H1 (cell line): Measurements from ENCODE around the gene MAOB. TPM values are rescaled to one million over a fixed set of nuclear protein-coding genes. Genes with fewer than 3 reads are reported as not detected.

Experiments
- CTCF ChIA-PET: fragments of 300-600 bp; sonication (Branson Sonifier 250); formaldehyde crosslinking; loops from one replicate; lab custom pipeline; 2021; ENCODE audit not compliant: partially characterized antibody; lab: Charles Lee
- POLR2A ChIA-PET: fragments of 300-600 bp; sonication (Branson Sonifier 250); formaldehyde crosslinking; loops from one replicate; lab custom pipeline; 2021; ENCODE audit warnings: inconsistent platforms; ENCODE audit not compliant: partially characterized antibody; lab: Charles Lee
- DNase-seq, 2 experiments: peaks; one replicate each; pipeline versions ENCODE4 v3.0.0 to v3.0.0-alpha.2; 2010 to 2022; ENCODE audit warnings: low spot score in 2 of 2, low read depth in 1 of 2, mixed read lengths in 1 of 2
- FAIRE-seq: peaks from 2 replicates; lab custom pipeline; 2011; peaks lifted over from hg19 to GRCh38; lab: Jason Lieb, UNC
- H2AFZ ChIP-seq: 2 replicates; pipeline ENCODE4 v1.8.1; 2012; ENCODE audit warnings: low read length, inconsistent platforms
- H2AK5ac ChIP-seq: 2 replicates; pipeline ENCODE4 v1.6.1; 2013; ENCODE audit warnings: low read depth, low read length
- H2BK120ac ChIP-seq: replicated peaks from 2 replicates; pipeline ENCODE3; 2013; ENCODE audit warnings: low read depth, low read length, inconsistent platforms
- H2BK12ac ChIP-seq: 2 replicates; pipeline ENCODE4 v1.6.1; 2013; ENCODE audit warnings: low read depth, low read length
- H2BK15ac ChIP-seq: 2 replicates; pipeline ENCODE4 v1.6.1; 2013; ENCODE audit warnings: low read length
- H2BK20ac ChIP-seq: 2 replicates; pipeline ENCODE4 v1.6.1; 2013; ENCODE audit warnings: low read length
- H2BK5ac ChIP-seq: 2 replicates; pipeline ENCODE4 v1.6.1; 2013; ENCODE audit warnings: low read depth, low read length
- H3K14ac ChIP-seq: 2 replicates; pipeline ENCODE4 v1.6.1; 2013; ENCODE audit warnings: inconsistent platforms; ENCODE audit not compliant: insufficient read length
- H3K18ac ChIP-seq: 2 replicates; pipeline ENCODE4 v1.6.1; 2013; ENCODE audit warnings: low read length; ENCODE audit errors: extremely low read depth
- H3K23ac ChIP-seq: 2 replicates; pipeline ENCODE4 v1.6.1; 2013; ENCODE audit warnings: inconsistent platforms; ENCODE audit not compliant: insufficient read length
- H3K23me2 ChIP-seq: 2 replicates; pipeline ENCODE4 v1.6.1; 2013; ENCODE audit warnings: low read depth, low read length
- H3K27ac ChIP-seq: 2 replicates; pipeline ENCODE4 v1.6.1; 2011; ENCODE audit warnings: low read depth, low read length, inconsistent platforms
- H3K27me3 ChIP-seq, 4 experiments: replicated peaks in 1 of 4; 1 replicate in 1 of 4; 2 replicates in 3 of 4; pipeline versions ENCODE4 v1.6.1 to v1.8.1; 2011 to 2013; ENCODE audit warnings: low read length in 3 of 4, mild to moderate bottlenecking in 3 of 4, inconsistent platforms in 2 of 4, mixed read lengths in 2 of 4, moderate library complexity in 1 of 4; ENCODE audit not compliant: control insufficient read depth in 3 of 4, insufficient read depth in 3 of 4; ENCODE audit errors: extremely low read depth in 1 of 4
- H3K36me3 ChIP-seq, 4 experiments: 2 replicates each; pipeline versions ENCODE4 v1.6.1 to v1.8.1; 2011 to 2013; ENCODE audit warnings: mild to moderate bottlenecking in 4 of 4, low read length in 3 of 4, moderate library complexity in 2 of 4, control low read depth in 1 of 4, inconsistent platforms in 1 of 4; ENCODE audit not compliant: insufficient read depth in 4 of 4, control insufficient read depth in 2 of 4
- H3K4ac ChIP-seq: replicated peaks from 2 replicates; pipeline ENCODE3; 2013; ENCODE audit warnings: low read length, low read depth, mixed read lengths, inconsistent platforms; ENCODE audit not compliant: insufficient read length
- H3K4me1 ChIP-seq, 4 experiments: replicated peaks in 1 of 4; 1 replicate in 1 of 4; 2 replicates in 3 of 4; pipeline versions ENCODE4 v1.6.1 to v1.8.1; 2011 to 2013; ENCODE audit warnings: low read length in 3 of 4, inconsistent platforms in 2 of 4, mixed read lengths in 1 of 4; ENCODE audit not compliant: insufficient read depth in 4 of 4, control insufficient read depth in 3 of 4
- H3K4me2 ChIP-seq, 2 experiments: 2 replicates each; pipeline versions ENCODE4 v1.6.1 to v1.8.1; 2011 to 2013; ENCODE audit warnings: low read depth in 2 of 2, low read length in 2 of 2, control low read depth in 1 of 2, inconsistent platforms in 1 of 2, mild to moderate bottlenecking in 1 of 2; ENCODE audit not compliant: insufficient read depth in 1 of 2
- H3K4me3 ChIP-seq, 4 experiments: fragments of 200-600, 300-600 bp in 1 of 4; sonication (generic), shearing (Covaris generic), sonication (Bioruptor Twin) in 1 of 4; 2 replicates each; pipeline versions ENCODE4 v1.5.1 to v1.8.1; 2011 to 2016; ENCODE audit warnings: low read length in 4 of 4, low read depth in 3 of 4, control low read depth in 2 of 4, inconsistent platforms in 2 of 4, mild to moderate bottlenecking in 2 of 4, mixed read lengths in 1 of 4, moderate library complexity in 1 of 4; ENCODE audit not compliant: insufficient read depth in 2 of 4; ENCODE audit errors: extremely low read depth in 1 of 4
- H3K56ac ChIP-seq: replicated peaks from 2 replicates; pipeline ENCODE3; 2013; ENCODE audit warnings: low read depth, mild to moderate bottlenecking, mixed read lengths, low read length, inconsistent platforms; ENCODE audit not compliant: insufficient read length
- H3K79me1 ChIP-seq: 2 replicates; pipeline ENCODE4 v1.6.1; 2013; ENCODE audit warnings: low read depth, low read length, control low read depth
- H3K79me2 ChIP-seq, 2 experiments: 2 replicates each; pipeline versions ENCODE4 v1.6.1 to v1.8.1; 2012 to 2013; ENCODE audit warnings: low read length in 2 of 2, mild to moderate bottlenecking in 2 of 2, inconsistent platforms in 1 of 2; ENCODE audit not compliant: insufficient read depth in 2 of 2, control insufficient read depth in 1 of 2
- H3K9ac ChIP-seq, 4 experiments: replicated peaks in 1 of 4; 1 replicate in 1 of 4; 2 replicates in 3 of 4; pipeline versions ENCODE4 v1.6.1 to v1.8.1; 2011 to 2013; ENCODE audit warnings: low read depth in 3 of 4, low read length in 3 of 4, control low read depth in 2 of 4, mild to moderate bottlenecking in 2 of 4, moderate library complexity in 2 of 4, inconsistent platforms in 1 of 4; ENCODE audit errors: extremely low read depth in 1 of 4
- H3K9me3 ChIP-seq, 2 experiments: 2 replicates each; pipeline versions ENCODE4 v1.6.1 to v1.8.1; 2012 to 2013; ENCODE audit warnings: mild to moderate bottlenecking in 2 of 2, moderate library complexity in 2 of 2, control low read depth in 1 of 2, inconsistent platforms in 1 of 2, low read depth in 1 of 2, low read length in 1 of 2, mixed read lengths in 1 of 2; ENCODE audit not compliant: insufficient read depth in 2 of 2
- H4K20me1 ChIP-seq, 2 experiments: replicated peaks in 1 of 2; 2 replicates each; pipeline versions ENCODE3 to v1.8.1; 2011 to 2013; ENCODE audit warnings: inconsistent platforms in 2 of 2, low read length in 2 of 2, mild to moderate bottlenecking in 1 of 2; ENCODE audit not compliant: insufficient read depth in 2 of 2, control insufficient read depth in 1 of 2
- H4K5ac ChIP-seq: 2 replicates; pipeline ENCODE4 v1.6.1; 2013; ENCODE audit warnings: low read length, low read depth, mixed read lengths, inconsistent platforms; ENCODE audit not compliant: insufficient read length
- H4K8ac ChIP-seq: 2 replicates; pipeline ENCODE4 v1.8.0; 2013; ENCODE audit warnings: mild to moderate bottlenecking, moderate library complexity, low read length, inconsistent platforms; ENCODE audit not compliant: insufficient read depth; ENCODE audit errors: extremely low read depth
- H4K91ac ChIP-seq: replicated peaks from 2 replicates; pipeline ENCODE3; 2013; ENCODE audit warnings: low read length, mixed read lengths, inconsistent platforms; ENCODE audit not compliant: insufficient read length
- TAF1 ChIP-seq: IDR thresholded peaks from 2 replicates; pipeline ENCODE4 v1.6.1; 2011; ENCODE audit warnings: mild to moderate bottlenecking, low read depth, low read length
- WGBS, 2 experiments: shearing (Covaris generic) in 1 of 2; methylation state at CpG; one replicate each; pipeline versions ENCODE4 v1.1.6 to v1.1.7; 2013 to 2015; ENCODE audit warnings: low lambda C conversion rate in 2 of 2, mixed read lengths in 2 of 2, inconsistent platforms in 1 of 2, low coverage in 1 of 2, missing lambda C conversion rate in 1 of 2; ENCODE audit not compliant: insufficient replicate concordance in 2 of 2, insufficient coverage in 1 of 2, insufficient read length in 1 of 2; ENCODE audit errors: extremely low coverage in 1 of 2, missing lambda C conversion rate in 1 of 2; 5-methylcytosine and 5-hydroxymethylcytosine counted together
- polyA plus RNA-seq, 7 experiments: library from polyadenylated mRNA; depleted of rRNA in 3 of 7; stranded (reverse) in 5 of 7; unstranded in 2 of 7; fragments of >200 nt in 5 of 7; fragments of 200-250 nt in 2 of 7; gene quantifications; 1 replicate in 5 of 7; 2 replicates in 1 of 7; 4 replicates in 1 of 7; pipeline versions ENCODE4 v1.2.1 to v1.2.3, GENCODE V29; 2011 to 2013; ENCODE audit warnings: missing spikeins in 2 of 7, mixed read lengths in 2 of 7
- total RNA-seq: library from RNA; stranded (reverse); fragmentation: NEBNext Ultra II Directional; extraction: Animal tissue kit (Norgen Biotek cat#: 25700); gene quantifications from 2 replicates; pipeline ENCODE4 v1.2.1, GENCODE V29; 2021

Gene MAOB
- total and polyA plus RNA-seq, 2 of the 8 experiments (the other 6 are each of a cell fraction or from before 2014, with no cell fraction given) = 0.73 to 1.1 TPM

- Histone ChIP-seq H3K23ac (no peak overlapping the region), H4K91ac (no peak overlapping the region), H3K56ac (no peak overlapping the region), H2BK12ac (no peak overlapping the region), H3K9me3 (no peaks in the 10 kb centered on the region), H3K4me1 (no peaks in the 10 kb centered on the region), H3K4me3 (no peak overlapping the region), H2BK20ac (no peak overlapping the region), H2AFZ (no peak overlapping the region), H3K18ac (no peak overlapping the region), H3K27ac (no peak overlapping the region), H2BK5ac (no peak overlapping the region), H4K5ac (no peak overlapping the region), H2BK15ac (no peak overlapping the region), H3K9ac (no peak overlapping the region), H3K23me2 (no peaks in the 10 kb centered on the region), H2AK5ac (no peak overlapping the region), H3K4me2 (no peak overlapping the region), H2BK120ac (no peak overlapping the region), H4K8ac (no peak overlapping the region), H3K79me2 (no peaks in the 10 kb centered on the region), H4K20me1 (no peaks in the 10 kb centered on the region), H3K27me3 (no peaks in the 10 kb centered on the region), H3K14ac (no peak overlapping the region), H3K4ac (no peak overlapping the region), H3K79me1 (no peaks in the 10 kb centered on the region), H3K36me3 (no peaks in the 10 kb centered on the region)
- FAIRE-seq (no peak), DNase-seq (no peak)
- WGBS, 2 experiments = 98% methylated on average over 4 of the region's 4 CpGs; no CpG with 5 or more reads in 1 of the 2 experiments
- TF ChIP-seq TAF1 = no peak
- CTCF ChIA-PET = no interaction called here
- POLR2A ChIA-PET = no interaction called here
These were observed 15.8 kb downstream of the MAOB start for GRCh38 chrX:43866423-43866822.
